HL-60 (cell line): ENCODE measurements around the gene LACC1.

Experiments
- CTCF ChIP-seq: IDR thresholded peaks from one replicate; pipeline ENCODE4 v1.5.1; 2011; ENCODE audit warnings: low read length, control low read depth, inconsistent platforms; ENCODE audit not compliant: insufficient read depth
- GABPA ChIP-seq: IDR thresholded peaks from 2 replicates; pipeline ENCODE4 v1.6.1; 2012; ENCODE audit warnings: low read depth

DNA sequence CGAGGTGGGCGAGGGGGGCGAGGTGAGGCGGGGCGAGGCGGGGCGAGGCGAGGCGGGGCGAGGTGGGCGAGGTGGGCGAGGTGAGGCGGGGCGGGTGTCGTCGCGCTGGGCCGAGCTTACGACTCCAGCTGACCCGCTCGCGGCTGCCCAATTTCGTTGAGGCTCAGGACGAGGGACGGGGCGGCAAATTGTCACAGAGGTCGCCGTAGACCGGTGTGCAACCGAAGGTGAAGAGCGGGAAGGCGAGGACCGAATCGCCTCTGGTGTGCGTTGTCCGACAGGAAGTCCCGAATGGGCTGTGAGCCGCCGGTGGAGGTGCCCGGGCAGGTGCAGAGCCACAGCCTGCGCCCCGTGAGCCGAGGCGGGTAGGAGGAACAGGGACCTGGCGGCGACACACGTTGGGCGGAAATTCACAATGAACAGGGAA, at the start of gene LACC1:
- TF ChIP-seq GABPA = no peak
- no peak for TF ChIP-seq CTCF
